A549 (cell line): ENCODE results near the gene PFKFB3. TPM values are rescaled to one million over a fixed set of nuclear protein-coding genes. Genes with fewer than 3 reads are reported as not detected.

ENCODE experiments used
- ATAC-seq, 2 experiments: fragments of 200-7000 bp in 1 of 2; fragments of >200 bp in 1 of 2; cut with Nextera tagmentation in 1 of 2; cut with Tn5 transposase in 1 of 2; 3 replicates each; pipeline versions ENCODE4 v1.8.0 to v1.9.1; 2018 to 2020; ENCODE audit warnings: mild to moderate bottlenecking in 1 of 2, moderate library complexity in 1 of 2
- CTCF ChIA-PET: fragments of 300-600 bp; sonication (Branson Sonifier 250); formaldehyde crosslinking; extraction: SDS; loops from one replicate; lab custom pipeline; 2021; ENCODE audit warnings: antibody characterized with exemption, inconsistent platforms; lab: Yijun Ruan, JAX
- POLR2A ChIA-PET: fragments of 350-600 bp; formaldehyde crosslinking; extraction: SDS; loops from one replicate; lab custom pipeline; 2021; ENCODE audit warnings: antibody characterized with exemption, inconsistent platforms; lab: Yijun Ruan, JAX
- DNase-seq, 2 experiments: peaks; one replicate each; pipeline versions ENCODE4 v3.0.0 to v3.0.0-alpha.2; 2011 to 2016; ENCODE audit warnings: low read depth in 1 of 2, low spot score in 1 of 2
- FAIRE-seq: peaks from 2 replicates; lab custom pipeline; 2011; peaks lifted over from hg19 to GRCh38; lab: Jason Lieb, UNC
- H3K27ac ChIP-seq, 2 experiments: fragments of >200 bp; sonication (Bioruptor Twin); formaldehyde crosslinking; 3 replicates each; pipeline ENCODE4 v1.5.1; 2016 to 2017
- H3K4me1 ChIP-seq: fragments of >200 bp; sonication (Bioruptor Twin); formaldehyde crosslinking; 3 replicates; pipeline ENCODE4 v1.6.1; 2016
- H3K4me2 ChIP-seq: fragments of >200 bp; sonication (Bioruptor Twin); formaldehyde crosslinking; 3 replicates; pipeline ENCODE4 v1.6.1; 2016
- H3K4me3 ChIP-seq: fragments of >200 bp; sonication (Bioruptor Twin); formaldehyde crosslinking; 3 replicates; pipeline ENCODE4 v1.5.1; 2016
- H3K9me3 ChIP-seq: fragments of >200 bp; sonication (Bioruptor Twin); formaldehyde crosslinking; 3 replicates; pipeline ENCODE4 v1.6.1; 2016
- ATOH8 ChIP-seq: fragments of 250-450 bp; sonication (Bioruptor Pico); IDR thresholded peaks from 2 replicates; pipeline ENCODE4 v1.5.0; 2020; ENCODE audit warnings: low read depth, mild to moderate bottlenecking, moderate library complexity
- CBX8 ChIP-seq: fragments of 200-600 bp; sonication (generic); IDR thresholded peaks from 2 replicates; pipeline ENCODE4 v1.6.1; 2016
- ELK1 ChIP-seq: fragments of 150-350 bp; IDR thresholded peaks from 2 replicates; pipeline ENCODE4 v1.6.1; 2014; ENCODE audit warnings: low read depth, mild to moderate bottlenecking, low read length
- EP300 ChIP-seq, 2 experiments: fragments of >200 bp; sonication (Bioruptor Twin); formaldehyde crosslinking; IDR thresholded peaks; 2 replicates in 1 of 2; 3 replicates in 1 of 2; pipeline ENCODE4 v1.6.1; 2016 to 2017
- FOSB ChIP-seq: fragments of 250-450 bp; sonication (Bioruptor Pico); IDR thresholded peaks from 2 replicates; pipeline ENCODE4 v1.5.0; 2020; ENCODE audit warnings: mild to moderate bottlenecking, moderate library complexity
- FOSL2 ChIP-seq, 2 experiments: fragments of 450-650 bp in 1 of 2; fragments of >200 bp in 1 of 2; sonication (Bioruptor Twin) in 1 of 2; formaldehyde crosslinking; IDR thresholded peaks; 2 replicates each; pipeline versions ENCODE4 v1.5.0 to v1.6.1; 2016 to 2020; ENCODE audit warnings: mild to moderate bottlenecking in 1 of 2, moderate library complexity in 1 of 2
- GATA3 ChIP-seq: IDR thresholded peaks from 2 replicates; pipeline ENCODE4 v1.6.1; 2012; ENCODE audit warnings: borderline replicate concordance
- HDAC2 ChIP-seq: fragments of 200-600 bp; sonication (generic); IDR thresholded peaks from 2 replicates; pipeline ENCODE4 v1.6.1; 2016
- HEYL ChIP-seq: fragments of 250-450 bp; sonication (Bioruptor Pico); IDR thresholded peaks from 2 replicates; pipeline ENCODE4 v1.8.0; 2021; ENCODE audit warnings: mild to moderate bottlenecking, moderate library complexity
- HOXA7 ChIP-seq: fragments of 250-450 bp; sonication (Bioruptor Pico); IDR thresholded peaks from 2 replicates; pipeline ENCODE4 v1.5.0; 2020; ENCODE audit warnings: mild to moderate bottlenecking, moderate library complexity
- JUNB ChIP-seq: fragments of >200 bp; sonication (Bioruptor Twin); formaldehyde crosslinking; IDR thresholded peaks from 2 replicates; pipeline ENCODE4 v1.6.1; 2016
- MYC ChIP-seq: IDR thresholded peaks from 2 replicates; pipeline ENCODE4 v1.6.1; 2012; ENCODE audit warnings: mild to moderate bottlenecking, inconsistent platforms, low read length, improper control_type of control experiment, borderline replicate concordance
- NPAS2 ChIP-seq: fragments of 250-450 bp; sonication (Bioruptor Pico); IDR thresholded peaks from 2 replicates; pipeline ENCODE4 v1.8.0; 2022; ENCODE audit warnings: mild to moderate bottlenecking, moderate library complexity, borderline replicate concordance
- NR3C1 ChIP-seq: fragments of >200 bp; sonication (Bioruptor Twin); formaldehyde crosslinking; IDR thresholded peaks from 3 replicates; pipeline ENCODE4 v1.6.1; 2017
- PHF8 ChIP-seq: fragments of 200-600 bp; sonication (generic); IDR thresholded peaks from 2 replicates; pipeline ENCODE4 v1.6.1; 2016; ENCODE audit warnings: low read depth, mild to moderate bottlenecking, antibody characterized with exemption, moderate library complexity, borderline replicate concordance
- RAD21 ChIP-seq, 2 experiments: fragments of >200 bp in 1 of 2; sonication (Bioruptor Twin) in 1 of 2; formaldehyde crosslinking in 1 of 2; IDR thresholded peaks in 1 of 2; conservative IDR thresholded peaks in 1 of 2; 2 replicates in 1 of 2; 3 replicates in 1 of 2; pipeline ENCODE4 v1.6.1; 2012 to 2018; ENCODE audit warnings: inconsistent platforms in 1 of 2
- RARB ChIP-seq: fragments of 250-450 bp; sonication (Bioruptor Pico); IDR thresholded peaks from 2 replicates; pipeline ENCODE4 v1.8.0; 2021; ENCODE audit warnings: mild to moderate bottlenecking, moderate library complexity
- RNF2 ChIP-seq: fragments of 200-600 bp; sonication (generic); IDR thresholded peaks from 2 replicates; pipeline ENCODE4 v1.6.1; 2016; ENCODE audit warnings: low read depth, mild to moderate bottlenecking, antibody characterized with exemption, moderate library complexity, borderline replicate concordance
- SMC3 ChIP-seq: fragments of >200 bp; sonication (Bioruptor Twin); formaldehyde crosslinking; IDR thresholded peaks from 3 replicates; pipeline ENCODE4 v1.6.1; 2018; ENCODE audit warnings: inconsistent platforms
- SREBF2 ChIP-seq: fragments of 450-650 bp; IDR thresholded peaks from 2 replicates; pipeline ENCODE4 v1.6.1; 2014; ENCODE audit warnings: mild to moderate bottlenecking, moderate library complexity
- TP53 ChIP-seq: fragments of 250-450 bp; sonication (Bioruptor Pico); IDR thresholded peaks from 2 replicates; pipeline ENCODE4 v1.5.0; 2021; ENCODE audit warnings: mild to moderate bottlenecking, moderate library complexity
- ZC3H11A ChIP-seq: fragments of 450-650 bp; IDR thresholded peaks from 2 replicates; pipeline ENCODE4 v1.6.1; 2014; ENCODE audit warnings: antibody characterized with exemption, mild to moderate bottlenecking
- ZNF302 ChIP-seq: fragments of 250-450 bp; sonication (Bioruptor Pico); IDR thresholded peaks from 2 replicates; pipeline ENCODE4 v1.9.0; 2021; ENCODE audit warnings: inconsistent platforms, mild to moderate bottlenecking, moderate library complexity
- WGBS: methylation state at CpG from one replicate; pipeline ENCODE4 v1.1.6; 2017; ENCODE audit errors: missing lambda C conversion rate; 5-methylcytosine and 5-hydroxymethylcytosine counted together
- polyA plus RNA-seq, 4 experiments: library from polyadenylated mRNA; depleted of rRNA in 3 of 4; stranded (reverse); fragments of >200 nt; fragmentation: RNase III in 1 of 4; extraction: RNeasy Plus Mini Kit Qiagen cat#74134 plus additional on column Dnase treatment in 1 of 4; gene quantifications; 2 replicates in 3 of 4; 3 replicates in 1 of 4; pipeline ENCODE4 v1.2.3, GENCODE V29; 2011 to 2017

PFKFB3 gene
- polyA plus RNA-seq, 2 of the 4 experiments (the other 2 are of a cell fraction) = 139 to 232 TPM

GRCh38 chr10:6250745-6251144 lies 48.0 kb downstream of the PFKFB3 start:
- CTCF ChIA-PET = no interaction called here
- Histone ChIP-seq H3K4me1 (no peaks in the 10 kb centered on the region), H3K4me2 (no peak overlapping the region), H3K4me3 (no peak overlapping the region), H3K27ac (no peak overlapping the region), H3K9me3 (no peaks in the 10 kb centered on the region)
- POLR2A ChIA-PET = no interaction called here
- TF ChIP-seq FOSL2 (IDR thresholded peaks at IDR 0.05) (no peak), FOSL2 (CRISPR knock-in tag; IDR thresholded peaks at IDR 0.05) (no peak), RNF2 (no peak), CBX8 (no peak), MYC (no peak), HEYL (CRISPR knock-in tag) (no peak), PHF8 (no peak), SMC3 (no peak), HOXA7 (no peak), ELK1 (no peak), EP300 (IDR thresholded peaks at IDR 0.05) (no peak), ZC3H11A (no peak), TP53 (CRISPR knock-in tag) (no peak), GATA3 (no peak), ATOH8 (CRISPR knock-in tag) (no peak), NR3C1 (no peak), ZNF302 (no peak)
- DNase-seq (no peak), FAIRE-seq (no peak), ATAC-seq (peak in 1 of 2 experiments; percentile 4; a peak in 1 of 6 replicates)
- WGBS = 77% methylated on average over 6 of the region's 6 CpGs

GRCh38 chr10:6254201-6254600 lies 51.5 kb downstream of the PFKFB3 start:
- Histone ChIP-seq H3K4me3 (no peak overlapping the region), H3K4me1 (no peaks in the 10 kb centered on the region), H3K9me3 (no peaks in the 10 kb centered on the region), H3K27ac (peak overlapping the region in 1 of 2 experiments; percentile 22; a peak in 1 of 6 replicates), H3K4me2 (no peak overlapping the region)
- FAIRE-seq (peak; percentile 43), DNase-seq (no peak), ATAC-seq (no peak)
- TF ChIP-seq JUNB = no peak
- no peak for TF ChIP-seq CBX8
- TF ChIP-seq SMC3 = no peak
- no peak for TF ChIP-seq RAD21 (conservative IDR thresholded peaks at IDR 0.05 in 1 of 2, IDR thresholded peaks at IDR 0.05 in 1 of 2)
- TF ChIP-seq FOSB (CRISPR knock-in tag) = no peak
- TF ChIP-seq NPAS2 (CRISPR knock-in tag) = no peak
- no peak for TF ChIP-seq HDAC2
- no peak for TF ChIP-seq SREBF2
- POLR2A ChIA-PET = no interaction called here
- 92% methylated on average over 6 of the region's 8 CpGs for whole genome bisulfite sequencing
- CTCF ChIA-PET = no interaction called here

GRCh38 chr10:6255548-6256061 lies 52.9 kb downstream of the PFKFB3 start:
- TF ChIP-seq RARB (CRISPR knock-in tag) = no peak
- no peak for TF ChIP-seq FOSL2 (IDR thresholded peaks at IDR 0.05)
- no peak for TF ChIP-seq FOSL2 (CRISPR knock-in tag; IDR thresholded peaks at IDR 0.05)
- DNase-seq (no peak), ATAC-seq (no peak), FAIRE-seq (no peak)
- no peak overlapping the region for H3K4me3 ChIP-seq
- H3K4me2 ChIP-seq = no peak overlapping the region
- no peaks in the 10 kb centered on the region for H3K4me1 ChIP-seq
- H3K27ac ChIP-seq = peak overlapping the region; percentile 5 to 48; a peak in 3 of 6 replicates
- H3K9me3 ChIP-seq = 0 out of 3 replicates have a peak, but pooled peaks cover 2% of the 10 kb centered on the region
- 92% methylated on average over 19 of the region's 19 CpGs for WGBS
- POLR2A ChIA-PET = interaction anchor here (1.4 kb wide), 1 partner anchor 53 kb away, joined by 3 read pairs; the partner anchor contains the start of gene PFKFB3
- CTCF ChIA-PET = interaction anchor here (2.0 kb wide), 1 partner anchor 146 kb away, joined by 7 read pairs; no protein-coding TSS in a partner anchor
